Measurements from ENCODE around the gene ADD3.

ADD3 gene

GRCh38 chr10:110142965-110143364 is 135.2 kb downstream of the ADD3 start:
- in situ Hi-C loops (cut with MboI; ENCODE audit: low sequenced_read_pairs) = no loop called here

GRCh38 chr10:110144507-110144906 is 136.7 kb downstream of the ADD3 start:
- in situ Hi-C loops (cut with MboI; ENCODE audit: low sequenced_read_pairs) = no loop called here

- in situ Hi-C loops (cut with MboI; ENCODE audit: low sequenced_read_pairs) = no loop called here
Measured at GRCh38 chr10:110147961-110148360, 140.2 kb downstream of the ADD3 start.

- in situ Hi-C loops (cut with MboI; ENCODE audit: low sequenced_read_pairs) = no loop called here
Measured at GRCh38 chr10:110149259-110149658, 141.5 kb downstream of the ADD3 start.

- in situ Hi-C loops (cut with MboI; ENCODE audit: low sequenced_read_pairs) = no loop called here
Measured at GRCh38 chr10:110150046-110150445, 142.3 kb downstream of the ADD3 start.

GRCh38 chr10:110150981-110151380 is 143.2 kb downstream of the ADD3 start:
- in situ Hi-C loops (cut with MboI; ENCODE audit: low sequenced_read_pairs) = no loop called here

GRCh38 chr10:110151467-110151866 is 143.7 kb downstream of the ADD3 start:
- in situ Hi-C loops (cut with MboI; ENCODE audit: low sequenced_read_pairs) = no loop called here

- in situ Hi-C loops (cut with MboI; ENCODE audit: low sequenced_read_pairs) = no loop called here
Measured at GRCh38 chr10:110151971-110152370, 144.2 kb downstream of the ADD3 start.

- in situ Hi-C loops (cut with MboI; ENCODE audit: low sequenced_read_pairs) = no loop called here
Measured at GRCh38 chr10:110153396-110153795, 145.6 kb downstream of the ADD3 start.

- in situ Hi-C loops (cut with MboI; ENCODE audit: low sequenced_read_pairs) = no loop called here
Measured at GRCh38 chr10:110156046-110156445, 148.3 kb downstream of the ADD3 start.

GRCh38 chr10:110158051-110159005 is 150.5 kb downstream of the ADD3 start:
- in situ Hi-C loops (cut with MboI; ENCODE audit: low sequenced_read_pairs) = no loop called here

- in situ Hi-C loops (cut with MboI; ENCODE audit: low sequenced_read_pairs) = no loop called here
Measured at GRCh38 chr10:110160081-110160480, 152.3 kb downstream of the ADD3 start.

GRCh38 chr10:110160522-110160921 is 152.7 kb downstream of the ADD3 start:
- in situ Hi-C loops (cut with MboI; ENCODE audit: low sequenced_read_pairs) = no loop called here

GRCh38 chr10:110162741-110163145 is 155.0 kb downstream of the ADD3 start:
- in situ Hi-C loops (cut with MboI; ENCODE audit: low sequenced_read_pairs) = no loop called here

GRCh38 chr10:110163192-110163773 is 155.5 kb downstream of the ADD3 start:
- in situ Hi-C loops (cut with MboI; ENCODE audit: low sequenced_read_pairs) = no loop called here

GRCh38 chr10:110163841-110164240 is 156.1 kb downstream of the ADD3 start:
- in situ Hi-C loops (cut with MboI; ENCODE audit: low sequenced_read_pairs) = no loop called here

- in situ Hi-C loops (cut with MboI; ENCODE audit: low sequenced_read_pairs) = no loop called here
Measured at GRCh38 chr10:110165239-110165638, 157.5 kb downstream of the ADD3 start.

- in situ Hi-C loops (cut with MboI; ENCODE audit: low sequenced_read_pairs) = no loop called here
Measured at GRCh38 chr10:110167149-110167548, 159.4 kb downstream of the ADD3 start.

- in situ Hi-C loops (cut with MboI; ENCODE audit: low sequenced_read_pairs) = no loop called here
Measured at GRCh38 chr10:110168601-110169481, 161.1 kb downstream of the ADD3 start.

- in situ Hi-C loops (cut with MboI; ENCODE audit: low sequenced_read_pairs) = no loop called here
Measured at GRCh38 chr10:110169586-110169985, 161.8 kb downstream of the ADD3 start.
